Dermis lymphatic vessel endothelial cell (primary cell): ENCODE results near the gene PRSS38. TPM values are rescaled to one million over a fixed set of nuclear protein-coding genes. Genes with fewer than 3 reads are reported as not detected.

Source experiments
- total RNA-seq: library from RNA; depleted of rRNA; stranded (reverse); fragments of >200 nt; gene quantifications from 2 replicates; pipeline ENCODE4 v1.2.1, GENCODE V29; 2014

The PRSS38 gene
- not detected in 2 replicates for total RNA-seq

DNA sequence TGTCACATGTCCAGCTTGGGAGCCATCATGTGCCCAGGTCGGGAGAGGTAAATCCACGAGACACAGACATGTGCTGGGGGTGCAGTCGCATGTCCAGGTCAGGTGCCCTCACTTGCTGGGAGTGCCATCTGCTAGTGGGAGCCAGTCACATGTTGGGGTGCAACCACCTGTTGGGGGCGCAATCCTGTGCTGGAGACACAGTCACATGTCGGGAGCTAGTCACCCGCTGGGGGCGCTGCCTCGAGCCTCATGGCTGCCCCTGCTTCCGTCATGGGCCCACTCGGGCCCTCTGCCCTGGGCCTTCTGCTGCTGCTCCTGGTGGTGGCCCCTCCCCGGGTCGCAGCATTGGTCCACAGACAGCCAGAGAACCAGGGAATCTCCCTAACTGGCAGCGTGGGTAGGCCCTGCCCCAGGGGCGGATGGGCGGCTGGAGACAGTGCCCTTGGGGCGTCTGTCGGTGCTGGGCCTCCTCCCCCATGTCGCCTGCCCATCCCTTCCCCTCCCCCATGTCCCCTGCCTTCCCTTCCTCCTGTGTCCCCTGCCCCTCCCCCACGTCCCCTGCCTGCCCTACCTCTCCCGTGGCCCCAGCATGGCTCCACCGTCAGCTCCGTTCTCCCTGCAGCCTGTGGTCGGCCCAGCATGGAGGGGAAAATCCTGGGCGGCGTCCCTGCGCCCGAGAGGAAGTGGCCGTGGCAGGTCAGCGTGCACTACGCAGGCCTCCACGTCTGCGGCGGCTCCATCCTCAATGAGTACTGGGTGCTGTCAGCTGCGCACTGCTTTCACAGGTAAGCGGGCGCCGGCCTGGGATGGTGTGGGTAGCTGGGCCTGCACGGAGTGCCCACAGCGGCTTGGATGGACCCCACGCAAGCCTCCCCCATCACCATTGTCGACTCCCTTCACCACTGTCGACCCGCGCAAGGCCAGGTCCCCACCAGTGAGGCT lies at the start of gene PRSS38:
Gene PRSS38, plus strand, starts transcription at position 208 of the 942 bp plus-strand sequence. Its CDS starts 42 bp downstream, at position 250.

Other genes with a start within 250 kb of the PRSS38 start
- 17.9 and 21.5 TPM in 2 replicates for gene JMJD4, start 80.4 kb upstream of the PRSS38 start, total RNA-seq
- gene SNAP47, start 80.2 kb upstream of the PRSS38 start, total RNA-seq = 30.7 and 32.7 TPM in 2 replicates
- gene WNT9A, start 132.3 kb downstream of the PRSS38 start, total RNA-seq = 0.26 and 0.33 TPM in 2 replicates
- not detected in 2 replicates for gene WNT3A, start 191.3 kb downstream of the PRSS38 start, total RNA-seq